H9 (cell line): ENCODE results near the gene BRK1. TPM values are rescaled to one million over a fixed set of nuclear protein-coding genes. Genes with fewer than 3 reads are reported as not detected.
"Not testable (repeated sequence)": the region's sequence is repeated elsewhere in the genome, so short reads cannot be mapped to it uniquely, and the experiment has no call there.

Experiments
- DNase-seq: peaks from one replicate; pipeline ENCODE4 v3.0.0-alpha.2; 2017
- H2AFZ ChIP-seq: one replicate; pipeline ENCODE4 v1.6.1; 2013; ENCODE audit warnings: mild to moderate bottlenecking, low read length, control low read depth, moderate library complexity
- H2AK5ac ChIP-seq: 2 replicates; pipeline ENCODE4 v1.6.1; 2013; ENCODE audit warnings: low read length, control low read depth, mixed read lengths; ENCODE audit not compliant: insufficient read length
- H2BK120ac ChIP-seq: one replicate; pipeline ENCODE4 v1.6.1; 2013; ENCODE audit warnings: low read depth, mild to moderate bottlenecking, low read length, control low read depth, inconsistent platforms; ENCODE audit not compliant: poor library complexity, severe bottlenecking
- H2BK12ac ChIP-seq: 2 replicates; pipeline ENCODE4 v1.6.1; 2013; ENCODE audit warnings: low read length, control low read depth, mixed read lengths, low read depth; ENCODE audit not compliant: insufficient read length
- H2BK15ac ChIP-seq: 2 replicates; pipeline ENCODE4 v1.6.1; 2013; ENCODE audit warnings: low read depth, low read length, control low read depth
- H2BK20ac ChIP-seq: one replicate; pipeline ENCODE4 v1.6.1; 2013; ENCODE audit warnings: low read depth, mild to moderate bottlenecking, low read length, control low read depth, inconsistent platforms; ENCODE audit not compliant: poor library complexity, severe bottlenecking
- H2BK5ac ChIP-seq: 2 replicates; pipeline ENCODE4 v1.6.1; 2013; ENCODE audit warnings: low read length, control low read depth, mixed read lengths; ENCODE audit not compliant: insufficient read length
- H3K14ac ChIP-seq: 2 replicates; pipeline ENCODE4 v1.6.1; 2013; ENCODE audit warnings: low read length, control low read depth; ENCODE audit not compliant: insufficient read depth
- H3K18ac ChIP-seq: 2 replicates; pipeline ENCODE4 v1.6.1; 2013; ENCODE audit warnings: low read depth, mild to moderate bottlenecking, mixed read lengths, low read length, control low read depth; ENCODE audit not compliant: insufficient read length
- H3K23ac ChIP-seq: 2 replicates; pipeline ENCODE4 v1.6.1; 2013; ENCODE audit warnings: low read length, control low read depth, mixed read lengths, low read depth; ENCODE audit not compliant: insufficient read length
- H3K23me2 ChIP-seq: 2 replicates; pipeline ENCODE4 v1.6.1; 2013; ENCODE audit warnings: low read depth, mild to moderate bottlenecking, mixed read lengths, low read length, control low read depth; ENCODE audit not compliant: insufficient read length, poor library complexity, severe bottlenecking
- H3K27ac ChIP-seq: 2 replicates; pipeline ENCODE4 v1.5.1; 2013; ENCODE audit warnings: low read length, control low read depth, mixed read lengths, low read depth; ENCODE audit not compliant: insufficient read length
- H3K27me3 ChIP-seq: 2 replicates; pipeline ENCODE4 v1.6.1; 2013; ENCODE audit warnings: low read length, control low read depth, inconsistent platforms; ENCODE audit not compliant: insufficient read depth
- H3K4ac ChIP-seq: 2 replicates; pipeline ENCODE4 v1.6.1; 2013; ENCODE audit warnings: low read depth, mild to moderate bottlenecking, control low read depth, inconsistent platforms, low read length, moderate library complexity
- H3K4me1 ChIP-seq: 2 replicates; pipeline ENCODE4 v1.6.1; 2013; ENCODE audit warnings: low read length, control low read depth, inconsistent platforms; ENCODE audit not compliant: insufficient read depth
- H3K4me2 ChIP-seq: 2 replicates; pipeline ENCODE4 v1.6.1; 2013; ENCODE audit warnings: low read length, control low read depth, mixed read lengths; ENCODE audit not compliant: insufficient read length, insufficient read depth
- H3K56ac ChIP-seq: 2 replicates; pipeline ENCODE4 v1.6.1; 2013; ENCODE audit warnings: low read depth, mild to moderate bottlenecking, mixed read lengths, low read length, control low read depth; ENCODE audit not compliant: insufficient read length
- H3K79me1 ChIP-seq: 2 replicates; pipeline ENCODE4 v1.6.1; 2013; ENCODE audit warnings: low read depth, mild to moderate bottlenecking, moderate library complexity, low read length, control low read depth, inconsistent platforms; ENCODE audit not compliant: insufficient read depth, poor library complexity, severe bottlenecking
- H3K79me2 ChIP-seq: 2 replicates; pipeline ENCODE4 v1.6.1; 2013; ENCODE audit warnings: low read length, control low read depth, inconsistent platforms; ENCODE audit not compliant: insufficient read depth
- H3K9ac ChIP-seq: 2 replicates; pipeline ENCODE4 v1.6.1; 2013; ENCODE audit warnings: low read length, control low read depth, mixed read lengths; ENCODE audit not compliant: insufficient read length; ENCODE audit errors: extremely low read depth
- H3K9me3 ChIP-seq: one replicate; pipeline ENCODE4 v1.6.1; 2013; ENCODE audit warnings: low read depth, low read length, inconsistent platforms; ENCODE audit not compliant: control insufficient read depth
- H3T11ph ChIP-seq: one replicate; pipeline ENCODE4 v1.6.1; 2013; ENCODE audit warnings: mild to moderate bottlenecking, low read length, control low read depth, inconsistent platforms
- H4K20me1 ChIP-seq: one replicate; pipeline ENCODE4 v1.6.1; 2013; ENCODE audit not compliant: control insufficient read depth, insufficient read length, insufficient read depth
- H4K5ac ChIP-seq: 2 replicates; pipeline ENCODE4 v1.6.1; 2013; ENCODE audit warnings: low read depth, mild to moderate bottlenecking, mixed read lengths, low read length, control low read depth; ENCODE audit not compliant: insufficient read length
- H4K8ac ChIP-seq: replicated peaks from 2 replicates; pipeline ENCODE4 v1.6.1; 2013; ENCODE audit warnings: low read length, control low read depth, mixed read lengths, low read depth; ENCODE audit not compliant: insufficient read length
- H4K91ac ChIP-seq: 2 replicates; pipeline ENCODE4 v1.6.1; 2013; ENCODE audit warnings: low read depth, mild to moderate bottlenecking, moderate library complexity, mixed read lengths, low read length, control low read depth; ENCODE audit not compliant: insufficient read length
- H3K27ac Mint-ChIP-seq, 3 experiments: 2 replicates in 2 of 3; 3 replicates in 1 of 3; pipeline ENCODE4 v1.8.0; 2020 to 2021; ENCODE audit warnings: mixed read lengths in 3 of 3, mild to moderate bottlenecking in 1 of 3, moderate library complexity in 1 of 3
- H3K27me3 Mint-ChIP-seq: 2 replicates; pipeline ENCODE4 v1.8.0; 2021; ENCODE audit warnings: low read depth, mild to moderate bottlenecking, moderate library complexity, mixed read lengths
- H3K36me3 Mint-ChIP-seq, 3 experiments: 2 replicates in 2 of 3; 3 replicates in 1 of 3; pipeline ENCODE4 v1.8.0; 2020 to 2021; ENCODE audit warnings: low read depth in 3 of 3, mixed read lengths in 3 of 3; ENCODE audit not compliant: insufficient read depth in 1 of 3
- H3K4me1 Mint-ChIP-seq, 2 experiments: 2 replicates each; pipeline ENCODE4 v1.8.0; 2020; ENCODE audit warnings: mixed read lengths in 2 of 2
- H3K4me3 Mint-ChIP-seq, 2 experiments: 2 replicates in 1 of 2; 3 replicates in 1 of 2; pipeline ENCODE4 v1.8.0; 2020 to 2021; ENCODE audit warnings: mild to moderate bottlenecking in 2 of 2, mixed read lengths in 2 of 2, moderate library complexity in 1 of 2
- H3K9me3 Mint-ChIP-seq, 2 experiments: 2 replicates in 1 of 2; 3 replicates in 1 of 2; pipeline ENCODE4 v1.8.0; 2020; ENCODE audit warnings: mild to moderate bottlenecking in 2 of 2, mixed read lengths in 2 of 2, moderate library complexity in 1 of 2
- CTCF ChIP-seq: fragments of 200-600 bp; sonication (generic); conservative IDR thresholded peaks from 3 replicates; pipeline ENCODE4 v1.8.0; 2021; ENCODE audit warnings: antibody characterized with exemption, mild to moderate bottlenecking
- WGBS: extraction: QIAGEN DNeasy Blood & Tissue Kit; methylation state at CpG from one replicate; pipeline ENCODE4 v1.1.7; 2013; ENCODE audit warnings: missing lambda C conversion rate, low lambda C conversion rate, mixed read lengths; ENCODE audit not compliant: insufficient read length; ENCODE audit errors: extremely low coverage; 5-methylcytosine and 5-hydroxymethylcytosine counted together
- total RNA-seq: library from RNA; stranded (reverse); gene quantifications from 2 replicates; pipeline ENCODE4 v1.2.1, GENCODE V29; 2021

The BRK1 gene
- total RNA-seq, 1 experiment from 2014 or later: 121 TPM

GRCh38 chr3:10122724-10123123 lies 7.2 kb downstream of the BRK1 start:
- no peaks in the 10 kb centered on the region for H3K9me3 ChIP-seq
- WGBS: no CpG with 5 or more reads among the region's 4 CpGs
- H3K23me2 ChIP-seq: no peaks in the 10 kb centered on the region
- no peak overlapping the region for H2BK15ac ChIP-seq
- no peak overlapping the region for H2BK120ac ChIP-seq
- H3K79me2 ChIP-seq: peaks cover 3% of the 10 kb centered on the region; the same call in 1 of the 2 replicates
- no peak overlapping the region for H3K14ac ChIP-seq
- no peak for DNase-seq
- H3K9ac ChIP-seq: no peak overlapping the region
- no peak overlapping the region for H4K91ac ChIP-seq
- no peak overlapping the region for H3K27ac ChIP-seq
- H2BK20ac ChIP-seq: no peak overlapping the region
- no peak for TF ChIP-seq CTCF
- H4K20me1 ChIP-seq: no peaks in the 10 kb centered on the region
- no peak overlapping the region for H2AFZ ChIP-seq
- H3K9me3 Mint-ChIP-seq: no peaks in the 10 kb centered on the region
- no peak overlapping the region for H4K8ac ChIP-seq
- H3K27me3 ChIP-seq: no peaks in the 10 kb centered on the region
- no peaks in the 10 kb centered on the region for H3K4me1 Mint-ChIP-seq
- H3T11ph ChIP-seq: no peak overlapping the region
- no peak overlapping the region for H2BK5ac ChIP-seq
- no peak overlapping the region for H2AK5ac ChIP-seq
- peaks cover 24 to 61% (median 54%) of the 10 kb centered on the region in 3 experiments for H3K36me3 Mint-ChIP-seq
- no peak overlapping the region for H3K4me3 Mint-ChIP-seq
- no peak overlapping the region for H3K18ac ChIP-seq
- no peak overlapping the region for H3K56ac ChIP-seq
- H4K5ac ChIP-seq: no peak overlapping the region
- no peaks in the 10 kb centered on the region for H3K79me1 ChIP-seq
- H3K4me2 ChIP-seq: no peak overlapping the region
- no peak overlapping the region for H3K27ac Mint-ChIP-seq
- no peaks in the 10 kb centered on the region for H3K4me1 ChIP-seq
- H3K23ac ChIP-seq: no peak overlapping the region
- no peak overlapping the region for H2BK12ac ChIP-seq
- H3K27me3 Mint-ChIP-seq: no peaks in the 10 kb centered on the region
- H3K4ac ChIP-seq: no peak overlapping the region

- whole genome bisulfite sequencing: no CpG with 5 or more reads among the region's 9 CpGs
- not testable (repeated sequence) for H3K4ac ChIP-seq, H3K23ac ChIP-seq, H3K9me3 Mint-ChIP-seq, H3K4me1 Mint-ChIP-seq, H2BK5ac ChIP-seq, H3K23me2 ChIP-seq, H3K27me3 ChIP-seq, H4K8ac ChIP-seq, H3T11ph ChIP-seq, H3K14ac ChIP-seq, H4K5ac ChIP-seq, H3K36me3 Mint-ChIP-seq, H3K4me2 ChIP-seq, H4K91ac ChIP-seq, H2BK120ac ChIP-seq, H3K9me3 ChIP-seq, H3K9ac ChIP-seq, H3K56ac ChIP-seq, H3K27ac ChIP-seq, H3K79me1 ChIP-seq, DNase-seq, H2AFZ ChIP-seq, H4K20me1 ChIP-seq, H3K18ac ChIP-seq, H3K4me1 ChIP-seq, H3K4me3 Mint-ChIP-seq, H2BK15ac ChIP-seq, H3K27me3 Mint-ChIP-seq, H3K79me2 ChIP-seq, H2BK12ac ChIP-seq, H2AK5ac ChIP-seq, H3K27ac Mint-ChIP-seq, H2BK20ac ChIP-seq
Measured at GRCh38 chr3:10135872-10136271, 20.4 kb downstream of the BRK1 start.
